HG03064 (cell line): ENCODE results near the gene ITSN1.
"Not testable (repeated sequence)": the region's sequence is repeated elsewhere in the genome, so short reads cannot be mapped to it uniquely, and the experiment has no call there.

Experiments used
- ATAC-seq: cut with Tn5 transposase; IDR thresholded peaks from one replicate; pipeline ENCODE4 v1.9.1; 2021; ENCODE audit warnings: low read depth; ENCODE audit not compliant: unreplicated experiment

Gene ITSN1

GRCh38 chr21:33650929-33651509 is 8.7 kb downstream of the ITSN1 start:
- ATAC-seq: no peak

DNA sequence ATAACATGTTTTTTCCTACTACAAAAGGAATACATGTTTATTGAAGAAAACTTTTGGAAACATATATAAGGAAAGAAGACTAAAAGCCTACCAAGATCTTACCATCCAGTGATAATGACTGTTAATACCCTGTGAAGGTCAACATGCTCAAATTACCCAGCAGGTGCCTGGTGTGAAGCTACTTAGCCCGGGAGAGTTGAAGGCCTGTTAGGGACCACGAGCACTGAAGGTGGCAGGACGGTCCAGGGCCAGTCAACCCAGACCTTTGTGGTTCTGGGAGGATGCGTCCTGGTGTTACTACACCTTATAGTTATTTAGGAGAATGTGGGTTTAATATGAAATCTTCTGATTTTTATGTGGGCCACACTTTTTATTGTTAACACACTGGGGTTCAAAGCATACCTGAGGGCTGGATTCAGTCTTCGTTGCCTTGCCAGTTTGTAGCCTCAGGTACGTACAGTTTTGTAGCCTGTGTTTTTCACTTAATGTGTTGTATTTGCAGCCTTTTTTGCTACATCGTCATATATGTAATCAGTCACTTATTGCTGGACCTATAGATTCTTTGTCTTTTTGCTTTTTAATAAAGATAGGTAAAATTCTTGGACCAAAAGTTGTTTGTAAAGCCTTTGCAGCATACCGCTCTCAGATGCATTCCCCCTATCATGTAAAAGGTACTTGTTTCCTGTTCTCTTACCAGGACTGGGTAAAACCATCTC is 9.8 kb downstream of the ITSN1 start:
- no peak for ATAC-seq

- ATAC-seq: no peak
Observed at GRCh38 chr21:33654412-33654811, 12.1 kb downstream of the ITSN1 start.

- ATAC-seq: no peak
Observed at GRCh38 chr21:33655588-33656221, 13.4 kb downstream of the ITSN1 start.

DNA sequence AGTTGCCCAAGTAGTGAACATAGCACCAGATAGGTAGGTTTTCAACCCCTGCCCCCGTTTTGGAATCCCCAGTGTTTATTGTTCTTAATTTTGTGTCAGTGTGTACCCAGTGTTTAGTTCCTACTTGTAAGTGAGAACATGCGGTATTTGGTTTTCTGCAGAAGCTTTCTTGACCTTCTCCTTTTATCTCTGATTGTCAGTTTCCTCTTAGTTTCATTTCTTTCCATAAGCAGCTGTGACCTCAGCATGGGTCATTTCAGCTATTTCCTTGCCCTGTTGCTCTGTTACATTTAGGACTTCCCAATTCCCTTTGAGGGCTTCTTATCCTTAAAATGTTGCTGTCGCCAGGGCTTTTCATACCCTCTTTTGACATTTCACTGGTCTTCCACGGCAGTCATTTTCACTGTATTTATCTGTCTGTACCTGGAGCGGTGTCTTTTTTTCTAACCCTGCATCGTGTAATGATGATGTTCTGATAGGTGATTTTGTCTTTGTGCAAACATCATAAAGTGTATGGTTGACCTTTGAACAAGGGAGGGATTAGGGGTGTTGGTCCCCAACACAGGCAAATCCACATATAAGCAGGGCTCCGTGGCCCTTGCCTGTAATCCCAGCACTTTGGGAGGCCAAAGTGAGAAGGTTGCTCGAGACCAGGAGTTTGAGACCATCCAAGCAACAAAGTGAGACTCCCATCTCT is 15.0 kb downstream of the ITSN1 start:
- no peak for ATAC-seq

DNA sequence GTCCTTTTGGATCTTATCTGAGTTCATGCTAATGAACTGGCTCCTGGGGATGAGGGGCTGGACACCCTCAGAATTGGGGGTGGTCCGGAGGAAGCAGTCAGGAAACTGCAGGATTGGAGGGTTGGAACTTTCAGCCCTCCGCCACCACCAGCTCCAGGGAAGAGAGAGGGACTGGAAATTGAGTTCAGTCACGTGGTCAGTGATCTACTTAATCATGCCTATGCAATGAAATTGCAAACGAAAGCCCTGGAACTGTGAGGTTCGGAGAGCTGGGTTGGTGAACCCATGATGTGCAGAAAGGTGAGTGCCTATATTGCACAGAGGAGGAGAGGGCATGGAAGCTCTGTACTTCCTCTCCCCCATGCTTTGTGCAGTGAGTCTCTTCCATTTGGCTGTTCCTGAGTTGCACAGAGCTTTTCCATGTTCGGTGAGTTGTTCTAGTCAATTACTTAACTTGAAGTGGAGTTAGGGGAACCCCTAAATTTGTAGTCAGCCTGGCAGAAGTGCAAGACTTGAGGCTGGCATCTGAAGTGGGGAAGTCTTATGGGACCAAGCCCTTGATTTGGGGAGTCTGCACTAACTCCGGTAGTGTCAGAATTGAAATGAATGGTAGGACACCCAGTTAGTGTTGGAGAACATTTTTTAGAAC is 16.7 kb downstream of the ITSN1 start:
- ATAC-seq: no peak

DNA sequence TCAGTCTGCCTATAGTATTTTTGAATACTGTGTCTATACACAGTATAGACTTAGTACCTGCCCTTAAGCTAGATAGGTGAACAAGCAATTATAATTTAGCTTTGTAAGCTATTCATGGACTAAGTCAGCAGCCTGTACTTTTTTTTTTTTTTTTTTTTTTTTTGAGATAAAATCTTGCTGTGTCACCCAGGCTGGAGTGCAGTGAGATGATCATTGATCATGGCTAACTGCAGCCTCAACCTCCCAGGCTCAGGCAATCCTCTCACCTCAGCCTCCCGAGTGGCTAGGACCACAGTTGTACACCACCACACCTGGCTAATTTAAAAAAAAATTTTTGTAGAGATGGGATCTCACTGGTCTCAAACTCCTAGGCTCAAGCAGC is 17.3 kb downstream of the ITSN1 start:
- no peak for ATAC-seq

GRCh38 chr21:33660406-33660805 is 18.1 kb downstream of the ITSN1 start:
- no peak for ATAC-seq

DNA sequence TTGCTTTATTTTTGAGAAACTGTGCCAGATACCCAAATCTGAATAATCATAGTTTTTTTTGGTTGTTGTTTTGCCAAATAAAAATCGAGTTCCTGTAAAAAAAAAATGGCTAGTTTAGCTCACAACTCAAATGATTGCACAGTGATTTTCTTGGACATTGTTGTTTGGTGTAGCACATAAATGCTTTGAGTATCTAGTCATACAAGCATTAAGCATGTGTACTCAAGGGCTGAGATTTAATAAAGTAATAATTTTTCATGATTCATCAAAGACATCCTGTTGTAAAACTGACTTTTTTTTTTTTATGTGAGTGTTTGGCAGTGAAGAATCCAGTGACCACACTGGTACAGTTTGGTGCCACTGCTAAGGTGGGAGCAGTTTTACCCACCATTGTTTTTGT is 18.8 kb downstream of the ITSN1 start:
- no peak for ATAC-seq

DNA sequence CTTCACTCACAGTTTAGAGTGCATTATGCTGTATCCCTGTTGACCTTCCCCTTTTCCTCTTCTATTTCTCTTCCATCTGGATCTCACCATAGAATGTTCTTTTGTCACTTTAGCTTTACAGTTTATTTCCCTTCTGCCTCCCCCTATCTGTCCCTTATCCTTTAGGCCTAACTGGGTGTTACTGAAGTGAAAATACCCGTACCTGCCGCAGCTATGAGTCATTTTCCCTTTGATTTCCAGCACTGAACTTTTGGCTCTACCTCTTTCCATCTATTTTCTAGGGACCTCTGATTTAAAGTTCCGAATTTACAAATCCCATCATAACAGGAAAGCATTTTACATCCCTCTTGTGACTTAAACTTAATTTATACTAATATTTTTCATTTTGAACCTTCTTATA is 19.7 kb downstream of the ITSN1 start:
- no peak for ATAC-seq

DNA sequence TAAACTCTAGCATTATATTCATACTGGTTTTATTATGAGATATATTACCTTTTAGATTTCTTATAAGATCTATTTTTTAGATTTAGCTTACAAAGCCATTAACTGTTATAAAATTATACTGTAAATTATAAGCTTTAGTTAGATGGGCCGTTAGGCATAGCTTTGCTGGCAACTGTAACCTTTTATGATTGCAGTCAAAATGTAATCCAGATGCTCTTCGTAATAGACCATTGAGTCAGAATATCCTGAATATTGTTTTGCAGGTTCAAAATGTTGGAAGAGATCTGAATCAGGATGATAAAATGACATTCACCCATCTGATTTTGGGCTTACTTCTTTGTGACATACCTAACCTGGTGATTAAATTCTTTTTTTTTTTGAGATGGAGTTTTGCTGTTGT is 20.9 kb downstream of the ITSN1 start:
- no peak for ATAC-seq

DNA sequence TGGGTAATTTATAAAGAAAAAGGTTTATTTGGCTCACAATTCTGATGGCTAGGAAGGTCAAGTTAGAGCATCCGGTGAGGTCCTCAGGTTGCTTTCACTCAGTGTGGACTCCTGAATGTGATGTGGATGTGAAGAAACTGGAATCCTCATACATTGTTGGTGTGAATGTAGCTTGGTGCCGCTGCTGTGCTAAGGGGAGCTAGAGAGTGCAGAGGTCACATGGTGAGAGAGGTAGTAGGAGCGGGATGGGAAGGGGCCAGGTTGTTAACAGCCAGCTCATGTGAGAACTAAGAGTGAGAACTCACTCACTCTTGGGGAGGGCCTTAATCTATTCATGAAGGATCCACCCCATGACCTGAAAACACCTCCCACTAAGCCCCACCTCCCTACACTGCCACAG is 21.8 kb downstream of the ITSN1 start:
- ATAC-seq: no peak

GRCh38 chr21:33666153-33666552 is 23.9 kb downstream of the ITSN1 start:
- no peak for ATAC-seq

DNA sequence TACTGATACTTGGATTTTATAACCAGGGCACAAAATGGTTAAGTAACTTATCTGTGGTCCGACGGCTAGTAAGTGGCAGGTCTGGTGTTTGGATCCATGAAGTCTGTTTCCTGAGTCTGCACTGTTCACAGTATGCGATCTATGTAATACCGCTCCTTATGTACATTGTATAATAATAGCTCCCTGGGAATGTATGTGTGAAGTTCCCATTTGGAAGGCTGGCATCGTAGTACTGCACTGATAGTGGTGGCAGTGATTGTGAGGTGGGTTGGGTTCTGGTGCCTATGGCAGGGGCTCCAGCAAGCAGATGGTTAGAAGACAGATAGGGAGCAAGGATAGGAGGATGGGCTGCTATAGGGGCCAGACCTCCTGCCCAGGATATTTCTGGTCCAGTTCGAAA is 25.3 kb downstream of the ITSN1 start:
- ATAC-seq: no peak

GRCh38 chr21:33668180-33668579 is 25.9 kb downstream of the ITSN1 start:
- ATAC-seq: no peak

- ATAC-seq: no peak
Observed at GRCh38 chr21:33668620-33669019, 26.3 kb downstream of the ITSN1 start.

GRCh38 chr21:33670076-33670978 is 28.0 kb downstream of the ITSN1 start:
- no peak for ATAC-seq

- ATAC-seq: no peak
Observed at GRCh38 chr21:33673473-33673872, 31.2 kb downstream of the ITSN1 start.

- no peak for ATAC-seq
Observed at GRCh38 chr21:33674226-33674625, 31.9 kb downstream of the ITSN1 start.

DNA sequence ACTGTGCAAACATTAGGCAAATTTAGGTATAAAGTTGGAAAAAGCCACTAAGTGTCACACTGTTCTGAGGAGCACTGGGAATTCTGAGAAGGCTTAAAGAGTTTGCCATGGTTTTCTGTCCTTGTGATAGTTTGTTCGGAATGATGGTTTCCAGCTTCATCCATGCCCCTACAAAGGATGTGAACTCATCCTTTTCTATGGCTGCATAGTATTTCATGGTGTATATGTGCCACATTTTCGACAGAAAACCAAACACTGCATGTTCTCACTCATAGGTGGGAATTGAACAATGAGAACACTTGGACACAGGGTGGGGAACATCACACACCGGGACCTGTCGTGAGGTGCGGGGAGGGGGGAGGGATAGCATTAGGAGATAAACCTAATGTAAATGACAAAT is 34.4 kb downstream of the ITSN1 start:
- ATAC-seq: not testable (repeated sequence)
